Ramos (cell line): ENCODE measurements around the gene SLC9A6.
"Not testable (repeated sequence)": the region's sequence is repeated elsewhere in the genome, so short reads cannot be mapped to it uniquely, and the experiment has no call there.

Experiments
- in situ Hi-C: fragments of 300-500 bp; cut with MboI; formaldehyde crosslinking; loops from one replicate; pipeline ENCODE4 v1.14.3; 2022; ENCODE audit warnings: low sequenced_read_pairs; ENCODE audit not compliant: unreplicated experiment

Gene SLC9A6

GRCh38 chrX:136028383-136028984, 43.2 kb downstream of the SLC9A6 start:
- in situ Hi-C loops: no loop called here

GRCh38 chrX:136029766-136030165, 44.5 kb downstream of the SLC9A6 start:
- in situ Hi-C loops: no loop called here

GRCh38 chrX:136030303-136031191, 45.3 kb downstream of the SLC9A6 start:
- in situ Hi-C loops: no loop called here

- in situ Hi-C loops: no loop called here
These were observed 46.4 kb downstream of the SLC9A6 start for GRCh38 chrX:136031626-136032025.

GRCh38 chrX:136032370-136032769, 47.1 kb downstream of the SLC9A6 start:
- in situ Hi-C loops: no loop called here

GRCh38 chrX:136034668-136035067, 49.4 kb downstream of the SLC9A6 start:
- in situ Hi-C loops: no loop called here

GRCh38 chrX:136035663-136036062, 50.4 kb downstream of the SLC9A6 start:
- in situ Hi-C loops: no loop called here

GRCh38 chrX:136039485-136039884, 54.2 kb downstream of the SLC9A6 start:
- in situ Hi-C loops: no loop called here

GRCh38 chrX:136039968-136040367, 54.7 kb downstream of the SLC9A6 start:
- in situ Hi-C loops: no loop called here

- in situ Hi-C loops: no loop called here
These were observed 56.1 kb downstream of the SLC9A6 start for GRCh38 chrX:136041254-136041812.

GRCh38 chrX:136045008-136045407, 59.8 kb downstream of the SLC9A6 start:
- in situ Hi-C loops: no loop called here

GRCh38 chrX:136046295-136047015, 61.2 kb downstream of the SLC9A6 start:
- in situ Hi-C loops: no loop called here

- in situ Hi-C loops: no loop called here
These were observed 61.9 kb downstream of the SLC9A6 start for GRCh38 chrX:136047016-136047642.

- in situ Hi-C loops: no loop called here
These were observed 62.7 kb downstream of the SLC9A6 start for GRCh38 chrX:136047969-136048368.

- in situ Hi-C loops: no loop called here
These were observed 63.2 kb downstream of the SLC9A6 start for GRCh38 chrX:136048446-136048845.

GRCh38 chrX:136049608-136050007, 64.4 kb downstream of the SLC9A6 start:
- in situ Hi-C loops: no loop called here

- in situ Hi-C loops: not testable (repeated sequence)
These were observed 65.6 kb downstream of the SLC9A6 start for GRCh38 chrX:136050875-136051274.

GRCh38 chrX:136051611-136052010, 66.4 kb downstream of the SLC9A6 start:
- in situ Hi-C loops: no loop called here

GRCh38 chrX:136055651-136056221, 70.5 kb downstream of the SLC9A6 start:
- in situ Hi-C loops: no loop called here

- in situ Hi-C loops: no loop called here
These were observed 72.3 kb downstream of the SLC9A6 start for GRCh38 chrX:136057567-136057966.
